HT-29 (cell line): ENCODE data around the gene ZC3H18. TPM values are rescaled to one million over a fixed set of nuclear protein-coding genes. Genes with fewer than 3 reads are reported as not detected.

ENCODE experiments used
- DNase-seq: peaks from one replicate; pipeline ENCODE4 v3.0.0-alpha.2; 2015; ENCODE audit warnings: low spot score
- total RNA-seq: library from RNA; depleted of rRNA; stranded (reverse); fragments of >200 nt; shearing (Covaris generic); gene quantifications from 2 replicates; pipeline ENCODE4 v1.2.3, GENCODE V29; 2014

ZC3H18 gene
- total RNA-seq, 1 experiment from 2014 or later, result 28.9 TPM

DNA sequence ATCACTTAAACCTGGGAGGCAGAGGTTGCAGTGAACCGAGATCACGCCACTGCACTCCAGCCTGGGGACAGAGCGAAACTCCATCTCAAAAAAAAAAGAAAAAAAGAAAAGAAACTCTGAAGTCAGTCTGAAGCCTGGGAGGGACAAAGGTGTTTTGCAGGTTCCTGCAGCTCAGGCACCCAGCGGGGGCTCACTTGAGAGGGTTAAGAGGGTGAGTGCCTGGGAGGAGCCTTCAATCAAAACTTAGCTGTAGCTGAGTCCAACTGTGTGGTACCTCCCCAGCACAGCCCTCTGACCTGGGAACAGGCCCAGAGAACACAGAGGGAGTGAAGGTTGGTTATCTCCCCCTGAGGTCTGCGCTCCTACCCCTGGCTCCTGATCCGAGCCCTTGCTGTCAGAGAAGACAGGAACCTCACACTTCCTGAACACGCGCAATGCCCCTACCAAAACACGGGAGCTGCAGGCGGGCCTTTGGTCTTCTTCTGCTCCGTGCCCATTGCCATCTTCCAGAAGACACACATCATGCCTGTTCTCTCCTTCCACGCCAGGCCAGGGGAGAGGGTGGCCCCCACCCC lies 20.4 kb upstream of the ZC3H18 start:
- DNase-seq, result no peak

- DNase-seq, result no peak
Observed at GRCh38 chr16:88550246-88550661, 19.9 kb upstream of the ZC3H18 start.

GRCh38 chr16:88552166-88552565 lies 18.0 kb upstream of the ZC3H18 start:
- no peak for DNase-seq

DNA sequence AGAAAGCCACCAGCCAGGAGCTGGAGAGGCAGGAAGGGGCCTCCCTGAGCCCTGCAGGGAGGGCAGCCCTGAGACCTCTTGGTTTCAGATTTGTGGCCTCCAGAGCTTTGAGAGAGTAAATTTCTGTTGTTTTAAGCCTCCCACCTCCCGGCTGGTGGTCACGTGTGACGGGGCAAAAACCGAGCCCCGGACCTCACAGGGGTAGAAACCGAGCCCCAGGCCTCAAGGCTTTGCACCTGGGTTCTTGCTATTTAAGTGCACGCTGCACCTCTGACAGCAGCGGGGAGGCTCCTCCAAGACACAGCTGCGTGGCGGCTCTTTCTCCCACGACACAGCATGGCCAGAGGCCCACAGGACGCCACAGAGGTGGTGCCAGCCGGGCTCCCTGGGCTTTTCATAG lies 17.4 kb upstream of the ZC3H18 start:
- no peak for DNase-seq

DNA sequence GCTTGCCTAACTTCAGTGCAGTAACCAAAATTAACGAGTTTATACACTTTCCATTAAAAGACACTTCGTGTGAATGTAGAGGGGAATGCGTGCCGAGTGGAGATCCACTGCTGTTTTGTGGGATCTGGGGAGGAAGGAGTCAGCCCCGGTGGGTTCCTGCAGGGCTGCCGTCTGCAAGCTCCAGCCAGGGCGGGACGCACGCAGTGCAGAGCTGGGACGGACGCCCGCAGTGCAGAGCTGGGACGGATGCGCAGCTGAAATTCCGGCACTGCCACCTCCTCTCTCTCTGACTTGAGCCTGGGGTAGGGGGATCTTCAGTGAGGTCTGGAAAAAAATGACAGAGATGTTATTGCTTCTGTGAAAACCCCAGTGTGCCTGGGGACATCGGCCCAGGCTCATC lies 16.5 kb upstream of the ZC3H18 start:
- DNase-seq, result no peak

DNA sequence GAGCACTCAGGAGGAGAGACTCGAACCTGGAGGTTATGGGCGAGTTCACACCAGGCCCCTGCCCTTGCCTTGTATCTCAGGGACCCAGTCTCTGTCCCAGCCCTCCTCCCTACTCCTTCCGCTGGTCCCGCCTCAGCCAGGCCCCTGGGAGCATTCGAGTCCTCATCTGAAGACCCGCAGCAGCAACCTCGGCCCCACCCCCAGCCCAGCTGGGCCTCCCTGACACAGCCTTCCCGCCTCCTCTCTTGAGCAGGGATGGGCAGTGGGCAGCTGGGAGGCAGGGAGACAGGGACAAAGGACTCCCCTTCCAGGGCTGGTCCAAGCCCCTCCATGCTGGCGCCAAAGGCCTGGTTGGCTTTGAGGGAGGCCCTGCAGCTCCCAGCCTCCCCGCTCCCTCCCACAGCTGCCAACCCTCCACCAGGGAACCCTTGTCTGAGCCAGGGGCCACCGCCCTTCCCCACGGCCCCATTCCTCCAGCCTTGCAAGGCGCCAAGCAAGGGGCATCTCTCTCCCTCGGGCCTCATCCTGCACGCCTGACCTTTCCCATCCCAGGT lies 15.4 kb upstream of the ZC3H18 start:
- no peak for DNase-seq

GRCh38 chr16:88556294-88556988 lies 13.8 kb upstream of the ZC3H18 start:
- DNase-seq, result no peak

GRCh38 chr16:88558457-88559442 lies 11.5 kb upstream of the ZC3H18 start:
- peak; percentile 85 for DNase-seq

GRCh38 chr16:88560714-88561484 lies 9.3 kb upstream of the ZC3H18 start:
- DNase-seq, result peak; percentile 44

- DNase-seq, result peak; percentile 61
Observed at GRCh38 chr16:88561485-88562359, 8.5 kb upstream of the ZC3H18 start.

DNA sequence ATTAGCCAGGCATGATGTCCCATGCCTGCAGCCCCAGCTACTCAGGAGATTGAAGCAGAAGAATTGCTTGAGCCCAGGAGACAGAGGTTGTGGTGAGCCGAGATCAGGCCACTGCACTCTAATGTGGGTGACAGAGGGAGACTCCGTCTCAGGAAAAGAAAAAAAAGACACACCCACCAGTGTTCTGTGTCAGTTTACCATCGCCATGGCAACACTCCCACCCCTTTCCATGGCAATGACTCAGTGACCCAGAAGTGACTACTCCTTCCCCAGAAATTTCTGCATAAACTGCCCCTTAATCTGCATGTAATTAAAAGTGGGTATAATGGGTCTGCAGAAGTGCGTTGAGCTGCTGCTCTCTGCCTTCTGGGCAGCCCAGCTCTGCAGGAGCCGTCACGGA lies 4.0 kb upstream of the ZC3H18 start:
- DNase-seq, result peak; percentile 38

GRCh38 chr16:88568710-88569613 lies 1.2 kb upstream of the ZC3H18 start:
- no peak for DNase-seq

DNA sequence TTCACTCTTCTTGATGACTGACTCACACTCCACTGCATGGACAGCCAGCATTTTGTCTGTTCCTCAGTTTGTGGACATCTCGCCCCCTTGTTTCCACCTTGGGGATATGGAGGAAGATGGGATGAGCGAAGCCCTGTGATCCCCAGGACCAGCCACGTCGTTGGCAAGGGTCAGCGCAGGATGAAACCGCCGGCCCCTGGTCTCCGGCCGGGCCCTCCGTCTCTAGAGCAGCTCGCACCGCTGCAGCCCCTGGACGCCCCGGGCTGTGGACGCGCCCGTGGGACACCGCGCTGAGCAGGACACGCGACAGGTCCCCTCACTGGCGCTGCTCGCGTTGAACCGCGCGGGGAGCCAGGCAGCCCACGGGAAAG lies 604 bp upstream of the ZC3H18 start:
- peak; percentile 13 for DNase-seq

- peak; percentile 26 for DNase-seq
Observed at GRCh38 chr16:88570691-88571092, 489 bp downstream of the ZC3H18 start.

DNA sequence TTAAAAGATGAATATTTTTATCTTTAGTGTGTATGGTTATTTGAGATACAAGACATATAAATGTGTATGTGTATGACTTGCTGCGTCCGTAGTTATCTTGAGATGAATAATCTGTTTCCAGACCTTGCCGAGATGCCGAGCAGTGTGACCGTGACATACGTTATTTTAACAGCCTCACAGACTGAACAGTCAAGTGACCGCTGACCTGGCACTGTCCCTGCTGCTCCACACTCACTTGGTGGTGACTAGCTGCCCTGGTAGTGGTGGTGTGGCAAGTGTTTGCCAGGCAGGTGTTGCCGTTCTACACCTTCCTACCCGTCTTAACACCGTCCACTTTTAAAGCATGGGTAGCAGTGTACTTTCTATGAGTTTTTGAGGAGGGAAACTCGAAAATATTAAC lies 5.0 kb downstream of the ZC3H18 start:
- no peak for DNase-seq

DNA sequence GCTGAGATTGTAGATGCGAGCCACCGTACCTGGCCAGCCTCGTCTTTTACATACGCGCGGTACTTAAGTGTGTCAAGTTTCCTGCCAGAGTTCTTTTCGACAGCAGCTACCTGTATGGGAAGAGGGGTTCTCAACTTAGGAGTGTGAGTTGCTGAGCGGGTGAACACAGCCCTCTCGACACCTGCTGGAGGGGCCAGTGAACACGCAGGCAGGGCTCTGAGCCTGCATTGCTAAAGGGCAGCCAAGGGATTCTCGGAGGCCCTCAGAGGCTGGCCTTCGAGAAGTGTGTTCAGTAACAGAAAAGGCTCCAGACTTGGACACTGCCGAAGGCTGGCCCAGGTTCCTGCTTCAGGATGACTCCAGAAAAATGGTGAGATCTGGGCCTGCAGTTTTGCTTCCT lies 6.1 kb downstream of the ZC3H18 start:
- no peak for DNase-seq

DNA sequence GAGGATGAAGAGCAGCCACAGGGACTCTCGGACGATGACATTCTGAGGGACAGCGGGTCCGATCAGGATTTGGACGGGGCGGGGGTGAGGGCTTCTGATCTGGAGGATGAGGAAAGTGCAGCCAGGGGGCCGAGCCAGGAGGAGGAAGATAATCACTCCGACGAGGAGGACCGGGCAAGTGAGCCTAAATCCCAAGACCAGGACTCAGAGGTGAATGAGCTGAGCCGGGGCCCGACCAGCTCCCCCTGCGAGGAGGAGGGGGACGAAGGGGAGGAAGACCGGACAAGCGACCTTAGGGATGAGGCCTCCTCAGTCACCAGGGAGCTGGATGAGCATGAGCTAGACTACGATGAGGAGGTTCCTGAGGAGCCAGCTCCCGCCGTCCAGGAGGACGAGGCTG lies 7.0 kb downstream of the ZC3H18 start:
- DNase-seq, result no peak

- no peak for DNase-seq
Observed at GRCh38 chr16:88578446-88579313, 8.5 kb downstream of the ZC3H18 start.
